CD4-positive, alpha-beta memory T cell (primary cell): ENCODE measurements around the gene VAMP4. TPM values are rescaled to one million over a fixed set of nuclear protein-coding genes. Genes with fewer than 3 reads are reported as not detected.

ENCODE experiments used
- polyA plus RNA-seq, 2 donors: library from polyadenylated mRNA; unstranded; fragments of 300-500 nt; fragmentation: Illumina TruSeq; gene quantifications; one replicate each; pipeline ENCODE4 v1.2.3, GENCODE V29; 2021
- total RNA-seq, 2 experiments: library from RNA; stranded (reverse); gene quantifications; one replicate each; pipeline ENCODE4 v1.2.3, GENCODE V29; 2021

The VAMP4 gene
- total and polyA plus RNA-seq, 4 experiments from 2014 or later, result 25.0 to 32.6 (median 30.7) TPM

Other genes with a start within 250 kb of the VAMP4 start
- gene MYOCOS, start 119.8 kb downstream of the VAMP4 start, total RNA-seq, result under 1 TPM; 0.20 to 0.22 TPM
- not detected for gene MYOCOS, start 119.8 kb downstream of the VAMP4 start, polyA plus RNA-seq
- not detected for gene MYOC, start 89.4 kb downstream of the VAMP4 start, total RNA-seq
- not detected for gene MYOC, start 89.4 kb downstream of the VAMP4 start, polyA plus RNA-seq
- gene METTL13, start 39.6 kb upstream of the VAMP4 start, total RNA-seq, result 10 to 100 TPM; 33.3 to 36.7 TPM
- gene METTL13, start 39.6 kb upstream of the VAMP4 start, polyA plus RNA-seq, result 10 to 100 TPM; 27.7 to 34.8 TPM
- gene DNM3, start 99.4 kb upstream of the VAMP4 start, total RNA-seq, result 1 to 10 TPM; 2.0 to 2.7 TPM
- gene DNM3, start 99.4 kb upstream of the VAMP4 start, polyA plus RNA-seq, result under 1 TPM; 0.37 to 0.76 TPM